Fibroblast of lung (primary cell): ENCODE data around the gene KCTD4.
"Not testable (repeated sequence)": the region's sequence is repeated elsewhere in the genome, so short reads cannot be mapped to it uniquely, and the experiment has no call there.

ENCODE experiments used
- CTCF ChIP-seq, 2 donors: IDR thresholded peaks in 1 of 2; conservative IDR thresholded peaks in 1 of 2; 1 replicate in 1 of 2; 2 replicates in 1 of 2; pipeline ENCODE4 v1.5.1; 2011 to 2012; ENCODE audit warnings: low read length in 2 of 2, control low read depth in 1 of 2, inconsistent platforms in 1 of 2, low read depth in 1 of 2, mild to moderate bottlenecking in 1 of 2
- EZH2 ChIP-seq: IDR thresholded peaks from 2 replicates; pipeline ENCODE4 v1.5.1; 2012; ENCODE audit warnings: low read length, control low read depth, mild to moderate bottlenecking; ENCODE audit errors: missing control alignments

- TF ChIP-seq CTCF (conservative IDR thresholded peaks at IDR 0.05 in 1 of 2, IDR thresholded peaks at IDR 0.05 in 1 of 2; ENCODE audit: low read depth in 1 of 2, low read length in 2 of 2); EZH2: not testable (repeated sequence)
These were observed 11.8 kb downstream of the KCTD4 start for GRCh38 chr13:45189077-45189476.
